GM12892 (cell line): Measurements from ENCODE around the gene MAGEF1.

Experiments used
- POLR2A ChIP-seq: IDR thresholded peaks from 2 replicates; pipeline ENCODE4 v1.6.1; 2011; ENCODE audit warnings: low read depth, low read length, control low read depth
- POLR2AphosphoS5 ChIP-seq: IDR thresholded peaks from 2 replicates; pipeline ENCODE4 v1.6.1; 2011; ENCODE audit warnings: low read depth, low read length, control low read depth
- TAF1 ChIP-seq: IDR thresholded peaks from 2 replicates; pipeline ENCODE4 v1.6.1; 2011; ENCODE audit warnings: low read depth, mild to moderate bottlenecking, control low read depth, low read length, borderline replicate concordance

DNA sequence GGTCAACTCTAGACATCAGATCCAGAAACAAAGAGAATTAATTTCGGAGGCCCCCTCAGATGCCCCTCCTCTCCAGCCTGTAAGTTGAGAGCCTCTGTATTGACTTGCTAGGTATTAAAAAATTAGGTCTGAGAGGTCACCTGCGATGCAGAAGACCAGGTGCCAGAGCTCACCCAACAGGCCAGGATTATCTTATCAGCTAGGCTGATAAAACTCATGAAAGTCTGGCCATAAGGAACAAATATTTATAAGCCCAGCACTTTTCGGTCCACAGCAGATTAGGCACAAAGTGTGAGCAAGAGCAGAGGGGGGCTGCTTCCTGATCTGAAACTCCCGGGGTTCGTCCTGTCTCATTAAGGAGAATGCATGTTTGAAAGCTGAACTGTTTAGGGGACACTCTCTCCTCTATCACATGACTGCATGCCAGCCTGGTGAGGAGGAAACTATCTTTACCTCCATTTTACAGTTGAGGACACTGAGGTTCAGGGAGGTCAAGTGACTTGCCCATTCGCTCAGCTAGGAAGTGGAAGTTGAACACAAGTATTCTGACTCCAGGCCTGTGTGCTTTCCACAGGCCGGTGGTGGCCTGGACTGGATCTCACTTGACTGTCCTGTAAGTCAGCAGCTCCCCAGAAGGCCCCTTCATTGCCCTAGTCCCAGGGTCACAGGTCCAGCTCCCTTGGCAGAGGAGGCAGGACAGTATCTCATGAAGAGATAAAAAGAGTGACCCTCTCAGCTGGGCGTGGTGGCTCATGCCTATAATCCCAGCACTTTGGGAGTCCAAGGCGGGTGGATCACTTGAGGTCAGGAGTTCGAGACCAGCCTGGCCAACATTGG lies 39.6 kb upstream of the MAGEF1 start:
- no peak for TF ChIP-seq POLR2A
- TF ChIP-seq POLR2AphosphoS5: no peak
- no peak for TF ChIP-seq TAF1
